AG09309 (cell line): ENCODE data around the gene ENOX2.

ENCODE experiments used
- DNase-seq: peaks from one replicate; pipeline ENCODE4 v3.0.0-alpha.2; 2010; ENCODE audit warnings: low read depth
- H3K4me3 ChIP-seq: 2 replicates; pipeline ENCODE4 v1.5.1; 2011; ENCODE audit warnings: mild to moderate bottlenecking, low read depth, low read length, moderate library complexity; ENCODE audit not compliant: control insufficient read depth
- CTCF ChIP-seq: IDR thresholded peaks from 2 replicates; pipeline ENCODE4 v1.5.1; 2011; ENCODE audit warnings: mild to moderate bottlenecking, low read depth, low read length, inconsistent platforms; ENCODE audit not compliant: insufficient read depth, control insufficient read depth; ENCODE audit errors: missing control alignments

Gene ENOX2

GRCh38 chrX:130869239-130869638 lies 33.8 kb downstream of the ENOX2 start:
- no peak for DNase-seq
- H3K4me3 ChIP-seq: no peak overlapping the region
- no peak for TF ChIP-seq CTCF

DNA sequence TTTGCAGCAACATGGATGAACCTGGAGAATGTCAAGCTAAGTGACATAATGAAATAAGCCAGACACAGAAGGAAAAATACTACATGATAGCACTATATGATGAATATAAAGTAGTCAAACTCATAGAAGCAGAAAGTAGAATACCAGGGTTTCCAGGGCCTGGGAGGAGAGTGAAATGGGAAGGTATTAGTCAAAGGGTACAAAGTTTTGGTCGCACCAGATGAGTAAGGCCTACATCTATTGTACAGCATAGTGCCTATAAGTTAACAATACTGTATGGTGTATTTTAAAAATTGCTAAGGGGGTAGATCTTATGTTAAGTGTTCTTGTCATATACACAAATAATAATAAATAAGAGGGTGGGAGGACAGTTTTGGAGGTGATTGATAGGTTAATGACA lies 41.5 kb downstream of the ENOX2 start:
- TF ChIP-seq CTCF: no peak
- no peak for DNase-seq
- no peak overlapping the region for H3K4me3 ChIP-seq

GRCh38 chrX:130857207-130857606 lies 45.8 kb downstream of the ENOX2 start:
- no peak overlapping the region for H3K4me3 ChIP-seq
- TF ChIP-seq CTCF: no peak
- no peak for DNase-seq

- no peak overlapping the region for H3K4me3 ChIP-seq
- DNase-seq: no peak
- TF ChIP-seq CTCF: no peak
These were observed 51.4 kb downstream of the ENOX2 start for GRCh38 chrX:130851569-130851968.

- no peak for DNase-seq
- H3K4me3 ChIP-seq: no peak overlapping the region
- no peak for TF ChIP-seq CTCF
These were observed 54.2 kb downstream of the ENOX2 start for GRCh38 chrX:130848763-130849162.

- no peak for DNase-seq
- no peak overlapping the region for H3K4me3 ChIP-seq
- TF ChIP-seq CTCF: no peak
These were observed 56.3 kb downstream of the ENOX2 start for GRCh38 chrX:130846746-130847145.

GRCh38 chrX:130841776-130842175 lies 61.2 kb downstream of the ENOX2 start:
- no peak overlapping the region for H3K4me3 ChIP-seq
- DNase-seq: no peak
- TF ChIP-seq CTCF: no peak
